Measurements from ENCODE around the gene PPP1R12C.

The PPP1R12C gene

DNA sequence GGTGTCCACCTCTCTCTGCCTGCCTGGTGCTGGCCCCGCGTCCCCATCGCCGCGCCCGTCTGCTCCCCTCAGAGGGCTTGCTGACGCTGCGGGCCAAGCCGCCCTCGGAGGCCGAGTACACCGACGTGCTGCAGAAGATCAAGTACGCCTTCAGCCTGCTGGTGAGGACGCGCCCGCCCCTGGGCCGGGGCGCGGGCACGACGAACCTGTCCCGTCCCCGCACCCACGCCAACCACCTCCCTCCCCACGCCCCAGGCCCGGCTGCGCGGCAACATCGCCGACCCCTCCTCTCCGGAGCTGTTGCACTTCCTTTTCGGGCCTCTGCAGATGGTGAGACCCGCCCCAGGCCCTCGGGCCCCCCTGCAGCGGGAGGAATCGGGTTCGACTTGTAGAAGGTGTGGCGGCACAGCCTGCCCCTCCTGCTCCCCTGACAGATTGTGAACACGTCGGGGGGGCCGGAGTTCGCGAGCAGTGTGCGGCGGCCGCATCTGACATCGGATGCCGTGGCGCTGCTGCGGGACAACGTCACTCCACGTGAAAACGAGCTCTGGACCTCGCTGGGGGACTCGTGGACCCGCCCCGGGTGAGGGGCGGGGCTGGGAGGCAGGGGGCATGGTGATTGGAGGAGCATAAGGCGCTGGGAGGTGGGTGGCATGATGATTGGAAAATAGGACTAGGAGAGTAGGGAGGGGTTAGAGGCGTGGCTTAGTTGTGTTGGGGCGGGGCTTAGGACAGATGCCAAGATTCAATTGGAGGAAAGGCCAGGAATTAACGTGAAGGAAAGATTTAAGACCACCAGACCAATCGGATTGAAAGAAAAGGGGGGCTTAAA lies 35.2 kb downstream of the PPP1R12C start:
- Mint-ChIP-seq H3K27ac (peak overlapping the region; percentile 26), H3K36me3 (ENCODE audit: low read depth) (no peaks in the 10 kb centered on the region), H3K27me3 (ENCODE audit: low read depth) (peaks cover 37% of the 10 kb centered on the region), H3K4me3 (peak overlapping the region; percentile 56), H3K4me1 (ENCODE audit: low read depth) (peaks cover 21% of the 10 kb centered on the region), H3K9me3 (no peaks in the 10 kb centered on the region)

DNA sequence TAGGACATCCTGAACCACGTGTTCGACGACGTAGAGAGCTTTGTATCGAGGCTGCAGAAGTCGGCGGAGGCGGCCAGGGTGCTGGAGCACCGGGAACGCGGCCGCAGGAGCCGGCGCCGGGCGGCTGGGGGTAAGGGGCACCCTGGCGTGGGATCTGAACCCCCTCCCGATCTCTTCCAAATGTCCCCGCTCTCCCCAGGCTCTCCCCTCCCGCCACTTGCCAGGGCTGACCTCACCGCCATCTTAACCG lies 35.7 kb downstream of the PPP1R12C start:
- Mint-ChIP-seq H3K4me1 (ENCODE audit: low read depth) (peaks cover 21% of the 10 kb centered on the region), H3K27ac (peak overlapping the region; percentile 96), H3K9me3 (no peaks in the 10 kb centered on the region), H3K27me3 (ENCODE audit: low read depth) (peaks cover 38% of the 10 kb centered on the region), H3K36me3 (ENCODE audit: low read depth) (no peaks in the 10 kb centered on the region), H3K4me3 (peak overlapping the region; percentile 90)

DNA sequence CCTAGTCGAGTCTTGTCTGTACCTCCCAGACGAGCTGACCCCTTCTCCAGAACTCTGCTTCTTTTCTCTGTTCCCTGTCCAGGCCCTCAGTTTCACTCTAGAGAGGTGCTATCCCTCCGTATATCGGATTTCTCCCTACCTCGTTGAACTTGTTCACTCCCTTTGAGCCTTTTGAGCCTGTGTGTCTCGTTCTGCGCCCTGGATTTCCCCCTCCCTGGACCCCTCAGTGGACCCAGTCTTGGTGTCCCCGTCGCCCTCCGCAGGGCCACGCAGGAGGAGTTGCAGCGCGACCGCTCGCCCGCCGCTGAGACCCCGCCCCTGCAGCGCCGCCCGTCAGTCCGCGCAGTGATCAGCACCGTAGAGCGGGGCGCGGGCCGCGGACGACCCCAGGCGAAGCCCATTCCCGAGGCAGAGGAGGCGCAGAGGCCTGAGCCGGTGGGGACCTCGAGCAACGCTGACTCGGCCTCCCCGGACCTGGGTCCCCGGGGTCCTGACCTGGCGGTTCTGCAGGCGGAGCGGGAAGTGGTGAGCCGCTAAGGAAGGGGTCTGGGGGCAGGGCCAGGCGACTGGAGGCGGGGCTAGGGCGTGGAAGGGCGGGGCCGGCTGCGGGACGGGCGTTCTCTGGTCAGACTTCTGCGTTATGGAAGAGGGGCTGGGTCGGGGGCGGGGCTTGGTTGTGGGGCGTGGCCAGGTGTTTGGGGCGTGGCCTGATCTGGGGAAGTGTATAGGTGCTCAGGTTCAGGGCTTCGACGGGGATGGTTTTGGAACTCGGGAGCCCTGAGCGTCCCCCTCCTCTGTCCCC lies 36.3 kb downstream of the PPP1R12C start:
- no peaks in the 10 kb centered on the region for H3K36me3 Mint-ChIP-seq (ENCODE audit: low read depth)
- peak overlapping the region; percentile 96 for H3K27ac Mint-ChIP-seq
- peaks cover 41% of the 10 kb centered on the region for H3K27me3 Mint-ChIP-seq (ENCODE audit: low read depth)
- H3K4me3 Mint-ChIP-seq: peak overlapping the region; percentile 90
- H3K9me3 Mint-ChIP-seq: no peaks in the 10 kb centered on the region
- peaks cover 21% of the 10 kb centered on the region for H3K4me1 Mint-ChIP-seq (ENCODE audit: low read depth)

DNA sequence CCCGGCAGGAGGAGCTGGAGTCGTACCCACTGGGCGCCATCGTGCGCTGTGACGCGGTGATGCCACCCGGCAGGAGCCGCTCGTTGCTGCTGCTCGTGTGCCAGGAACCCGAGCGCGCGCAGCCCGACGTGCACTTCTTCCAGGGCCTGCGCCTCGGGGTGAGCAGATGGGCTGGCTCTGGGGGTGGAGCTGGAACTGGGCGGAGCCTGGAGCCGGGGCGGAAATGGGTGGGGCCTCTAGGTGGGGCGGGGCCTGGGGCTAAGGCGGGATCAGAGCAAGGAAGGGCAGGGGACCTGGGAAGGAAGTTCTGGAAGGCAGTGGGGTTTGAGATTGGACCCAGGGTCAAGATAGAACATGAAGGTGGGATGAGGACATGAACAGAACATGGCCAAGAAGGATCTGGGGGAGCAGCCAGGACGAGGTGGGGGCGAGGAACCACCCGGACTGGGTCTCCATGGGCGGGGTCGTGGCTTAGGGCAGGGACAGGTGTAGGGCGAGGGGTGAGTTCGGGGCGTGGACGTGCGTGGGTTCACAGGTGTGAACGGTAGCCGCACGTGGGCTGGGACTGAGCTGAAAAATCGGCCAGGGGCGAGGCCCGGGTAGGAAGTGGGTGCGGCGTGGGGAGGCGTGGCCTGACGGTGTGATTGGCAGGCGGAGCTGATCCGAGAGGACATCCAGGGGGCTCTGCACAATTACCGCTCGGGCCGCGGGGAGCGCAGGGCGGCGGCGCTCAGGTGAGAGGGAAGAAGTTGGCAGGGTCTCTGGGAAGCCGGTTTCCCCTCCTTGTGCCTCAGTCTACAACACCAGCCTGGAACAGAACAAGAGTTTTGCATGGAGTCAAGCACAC lies 37.1 kb downstream of the PPP1R12C start:
- Mint-ChIP-seq H3K27me3 (ENCODE audit: low read depth) (peaks cover 33% of the 10 kb centered on the region), H3K27ac (peak overlapping the region; percentile 96), H3K36me3 (ENCODE audit: low read depth) (no peaks in the 10 kb centered on the region)

DNA sequence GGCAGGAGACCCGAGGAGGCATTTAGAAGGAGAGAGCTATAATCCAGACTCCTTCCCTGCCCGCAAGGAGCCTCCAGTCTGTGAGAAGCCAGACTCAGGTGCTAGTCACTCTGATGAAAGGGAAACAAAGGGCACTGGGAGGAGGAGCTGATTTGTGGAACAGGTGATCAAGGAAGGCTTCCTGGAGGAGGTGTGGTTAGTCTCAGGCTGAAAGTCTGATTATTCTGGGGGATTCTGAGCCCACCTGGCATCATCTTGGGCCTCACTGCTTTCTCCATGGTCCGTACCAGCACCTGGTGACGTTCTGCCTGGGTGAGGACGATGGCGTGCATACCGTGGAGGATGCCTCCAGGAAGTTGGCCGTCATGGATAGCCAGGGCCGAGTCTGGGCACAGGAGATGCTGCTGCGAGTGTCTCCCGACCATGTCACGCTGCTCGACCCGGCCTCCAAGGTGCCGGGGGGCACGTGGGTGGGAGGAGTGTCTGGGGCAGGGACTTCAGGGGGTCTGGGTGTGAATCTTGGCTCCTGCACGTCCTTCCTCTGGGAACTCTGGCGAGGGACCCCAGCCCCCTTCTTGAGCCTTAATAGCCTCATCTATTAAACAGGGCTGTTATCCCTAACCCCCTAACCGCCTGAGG lies 37.9 kb downstream of the PPP1R12C start:
- peaks cover 21% of the 10 kb centered on the region for H3K4me1 Mint-ChIP-seq (ENCODE audit: low read depth)
- no peaks in the 10 kb centered on the region for H3K36me3 Mint-ChIP-seq (ENCODE audit: low read depth)
- H3K27ac Mint-ChIP-seq: no peak overlapping the region
- H3K27me3 Mint-ChIP-seq (ENCODE audit: low read depth): peaks cover 28% of the 10 kb centered on the region
- no peaks in the 10 kb centered on the region for H3K9me3 Mint-ChIP-seq
- H3K4me3 Mint-ChIP-seq: peak overlapping the region; percentile 90

More for the DNA sequence above, 37.1 kb downstream of the PPP1R12C start:
- Mint-ChIP-seq H3K4me3 (peak overlapping the region; percentile 90), H3K9me3 (no peaks in the 10 kb centered on the region), H3K4me1 (ENCODE audit: low read depth) (peaks cover 21% of the 10 kb centered on the region)

DNA sequence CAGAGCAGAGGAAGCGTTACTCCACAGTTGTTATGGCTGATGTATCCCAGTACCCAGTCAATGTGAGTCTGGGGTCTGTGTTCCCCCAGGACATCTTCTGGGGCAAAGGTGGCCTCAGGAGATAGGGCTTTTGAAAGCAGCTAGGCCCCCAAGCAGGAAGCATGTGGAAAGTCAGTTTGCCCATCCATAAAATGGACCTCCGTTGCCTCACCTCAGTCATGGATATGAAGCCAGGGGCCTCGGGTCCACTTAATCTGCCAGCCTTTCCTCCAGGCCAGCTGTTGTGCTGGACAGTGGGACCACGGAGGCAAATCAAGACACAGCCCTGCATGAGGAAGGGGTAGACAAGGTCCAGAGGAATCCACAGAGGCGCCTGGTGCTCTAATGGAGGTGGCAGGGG lies 38.4 kb downstream of the PPP1R12C start:
- Mint-ChIP-seq H3K36me3 (ENCODE audit: low read depth) (no peaks in the 10 kb centered on the region), H3K4me1 (ENCODE audit: low read depth) (peaks cover 19% of the 10 kb centered on the region), H3K9me3 (no peaks in the 10 kb centered on the region), H3K27ac (no peak overlapping the region), H3K4me3 (no peak overlapping the region), H3K27me3 (ENCODE audit: low read depth) (peaks cover 27% of the 10 kb centered on the region)

DNA sequence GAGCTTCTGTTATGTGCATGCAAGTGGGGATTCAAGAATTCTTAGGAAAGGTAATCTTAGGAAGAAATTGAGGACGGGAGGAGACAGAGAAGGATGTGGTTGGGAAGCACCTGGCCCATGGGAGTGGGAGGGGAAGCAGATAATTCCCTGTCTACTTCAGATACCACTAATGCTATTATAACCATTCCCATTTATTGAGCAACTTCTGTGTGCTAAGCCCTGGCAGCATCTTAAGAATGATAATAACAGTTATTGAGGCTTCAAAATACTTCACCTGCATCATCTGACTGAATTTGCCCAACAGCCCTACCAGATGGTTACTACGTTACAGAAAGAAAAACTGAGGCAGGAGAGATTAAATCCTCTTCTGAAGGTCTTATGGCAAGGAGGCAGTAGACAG lies 40.3 kb downstream of the PPP1R12C start:
- Mint-ChIP-seq H3K4me3 (no peak overlapping the region), H3K4me1 (ENCODE audit: low read depth) (peaks cover 13% of the 10 kb centered on the region), H3K27ac (no peak overlapping the region), H3K27me3 (ENCODE audit: low read depth) (peaks cover 17% of the 10 kb centered on the region), H3K36me3 (ENCODE audit: low read depth) (no peaks in the 10 kb centered on the region), H3K9me3 (no peaks in the 10 kb centered on the region)

DNA sequence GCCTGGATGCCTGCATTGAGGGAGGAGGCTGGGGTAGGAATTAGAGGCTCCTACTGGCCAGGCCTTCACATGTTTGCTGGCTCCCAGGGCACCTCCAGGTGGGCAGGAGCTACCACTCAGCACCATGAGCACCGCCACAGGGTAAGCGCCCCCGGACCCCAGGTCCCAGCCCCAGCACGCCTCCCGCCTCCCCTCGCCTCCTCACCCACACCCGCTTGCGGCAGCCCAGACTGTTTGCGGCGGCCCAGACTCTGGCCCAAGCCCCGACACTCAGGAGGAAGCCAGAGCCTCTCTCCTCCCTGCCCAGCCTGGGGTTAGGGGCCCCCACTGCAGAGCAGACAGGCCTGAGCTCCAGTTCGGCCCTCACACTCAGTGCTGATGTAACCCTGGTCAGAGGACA lies 41.1 kb downstream of the PPP1R12C start:
- Mint-ChIP-seq H3K4me1 (ENCODE audit: low read depth) (peaks cover 12% of the 10 kb centered on the region), H3K9me3 (no peaks in the 10 kb centered on the region), H3K4me3 (no peak overlapping the region), H3K36me3 (ENCODE audit: low read depth) (no peaks in the 10 kb centered on the region), H3K27ac (no peak overlapping the region), H3K27me3 (ENCODE audit: low read depth) (peaks cover 17% of the 10 kb centered on the region)

DNA sequence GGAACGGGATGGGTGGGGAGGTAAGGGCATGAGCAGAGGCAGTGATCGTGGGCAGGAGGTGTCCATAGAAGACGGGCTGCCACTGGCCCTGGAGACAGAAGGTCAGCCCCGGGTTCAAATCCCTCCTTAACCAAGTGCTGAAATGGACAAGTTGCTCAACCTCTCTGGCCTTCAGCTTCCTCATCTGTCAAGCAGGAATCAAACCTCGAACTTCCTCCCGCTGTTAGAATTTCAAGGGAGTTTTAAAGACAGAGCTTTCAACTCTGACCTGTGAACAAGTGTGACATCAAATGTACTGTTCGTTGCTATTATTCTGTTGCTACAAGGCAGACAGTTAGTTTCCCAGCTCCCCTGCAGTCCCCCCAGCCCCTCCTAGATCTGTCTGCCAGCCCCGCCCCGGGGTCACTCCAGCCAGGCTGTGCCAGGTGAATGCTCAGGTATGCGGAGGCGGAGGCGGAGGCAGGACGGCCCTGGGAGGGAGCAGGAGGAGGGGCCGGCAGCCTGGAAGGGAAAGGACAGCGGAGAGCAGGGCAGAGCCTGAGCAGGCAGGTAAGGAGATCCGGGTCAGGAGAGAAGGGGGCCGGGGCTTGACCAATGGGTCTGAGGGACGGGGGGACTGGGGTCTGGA lies 42.0 kb downstream of the PPP1R12C start, which contains the start of gene EPS8L1:
EPS8L1 (plus strand) TSS at position 499 of the 628 bp plus-strand sequence. CDS start 576 bp downstream, outside the sequence.
- peaks cover 20% of the 10 kb centered on the region for H3K27me3 Mint-ChIP-seq (ENCODE audit: low read depth)

DNA sequence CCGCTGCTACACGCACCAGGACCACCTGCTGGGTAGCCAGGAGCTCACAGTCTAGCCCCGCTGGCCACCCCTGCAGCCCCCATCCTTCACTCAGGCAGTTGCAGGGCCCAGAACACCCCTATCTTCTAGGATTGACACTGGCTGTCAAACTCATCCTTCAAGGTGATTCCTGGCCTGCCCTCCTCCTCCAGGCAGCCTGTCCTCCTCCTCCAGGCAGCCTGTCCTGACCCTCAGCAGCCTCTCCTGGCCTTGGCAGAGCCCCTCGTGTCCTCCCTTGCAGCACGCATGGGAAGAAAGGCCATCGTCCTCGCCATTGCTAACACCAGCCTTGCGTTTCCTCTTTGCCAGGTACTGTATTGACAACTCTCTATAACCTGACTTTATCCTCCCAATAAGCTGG lies 45.5 kb downstream of the PPP1R12C start:
- Mint-ChIP-seq H3K9me3 (no peaks in the 10 kb centered on the region), H3K27ac (no peak overlapping the region), H3K27me3 (ENCODE audit: low read depth) (peaks cover 52% of the 10 kb centered on the region), H3K4me1 (ENCODE audit: low read depth) (peaks cover 9% of the 10 kb centered on the region), H3K36me3 (ENCODE audit: low read depth) (no peaks in the 10 kb centered on the region), H3K4me3 (no peak overlapping the region)

More for the DNA sequence above, 42.0 kb downstream of the PPP1R12C start, which contains the start of gene EPS8L1:
- H3K27ac Mint-ChIP-seq: peak within 1 kb of the TSS; percentile 26
- no peaks in the 10 kb centered on the region for H3K36me3 Mint-ChIP-seq (ENCODE audit: low read depth)
- H3K4me1 Mint-ChIP-seq (ENCODE audit: low read depth): peaks cover 7% of the 10 kb centered on the region
- H3K9me3 Mint-ChIP-seq: no peaks in the 10 kb centered on the region
- no peak within 1 kb of the TSS for H3K4me3 Mint-ChIP-seq

DNA sequence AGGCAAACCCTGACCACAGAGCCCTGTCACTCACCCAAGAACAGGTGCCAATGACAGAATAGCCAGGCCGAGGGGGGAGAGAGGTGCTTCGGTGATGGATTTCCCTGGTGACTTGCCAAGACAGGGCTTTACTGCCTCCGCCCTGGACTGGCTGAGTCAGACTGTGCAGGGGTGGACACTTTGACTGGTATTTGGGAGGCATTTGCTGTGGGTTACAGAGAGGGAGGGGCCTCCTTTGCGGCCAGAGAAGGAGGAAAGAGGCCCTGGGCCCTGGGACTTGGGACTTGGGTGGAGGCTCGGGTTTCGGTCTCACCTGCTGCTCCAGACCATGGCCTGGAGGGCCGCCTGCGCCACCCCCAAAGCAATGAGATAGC lies 46.3 kb downstream of the PPP1R12C start:
- H3K9me3 Mint-ChIP-seq: no peaks in the 10 kb centered on the region
- H3K27ac Mint-ChIP-seq: no peak overlapping the region
- no peak overlapping the region for H3K4me3 Mint-ChIP-seq
- no peaks in the 10 kb centered on the region for H3K36me3 Mint-ChIP-seq (ENCODE audit: low read depth)
- H3K4me1 Mint-ChIP-seq (ENCODE audit: low read depth): peaks cover 9% of the 10 kb centered on the region
- peaks cover 54% of the 10 kb centered on the region for H3K27me3 Mint-ChIP-seq (ENCODE audit: low read depth)

DNA sequence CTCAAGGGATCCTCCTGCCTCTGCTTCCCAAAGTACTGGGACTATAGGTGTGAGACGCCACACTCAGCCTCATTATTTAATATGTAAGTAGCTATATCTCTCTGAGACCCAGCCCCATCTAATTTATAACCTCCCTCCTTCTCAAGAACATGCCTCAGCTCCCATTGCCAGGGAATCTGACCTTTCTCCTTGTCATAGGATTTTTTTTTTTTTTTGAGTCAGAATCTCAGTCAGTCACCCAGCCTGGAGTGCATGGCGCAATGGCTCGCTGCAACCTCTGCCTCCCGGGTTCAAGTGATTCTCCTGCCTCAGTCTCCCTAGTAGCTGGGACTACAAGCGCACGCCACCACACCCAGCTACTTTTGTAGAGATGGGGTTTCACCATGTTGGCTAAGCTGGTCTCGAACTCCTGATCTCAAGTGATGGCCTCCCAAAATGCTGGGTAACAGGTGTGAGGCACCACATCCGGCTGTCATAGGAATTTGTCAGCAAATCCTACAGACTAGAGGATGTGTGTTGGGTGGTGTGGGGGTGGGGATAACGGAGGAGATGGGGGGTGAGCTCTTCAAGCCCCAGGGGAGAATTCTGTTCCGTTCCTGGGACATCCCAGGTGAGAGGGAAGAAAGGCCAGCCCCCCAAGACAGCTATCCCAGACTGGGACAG lies 46.8 kb downstream of the PPP1R12C start:
- Mint-ChIP-seq H3K27me3 (ENCODE audit: low read depth) (peaks cover 56% of the 10 kb centered on the region), H3K4me1 (ENCODE audit: low read depth) (peaks cover 9% of the 10 kb centered on the region), H3K9me3 (no peaks in the 10 kb centered on the region), H3K4me3 (no peak overlapping the region), H3K36me3 (ENCODE audit: low read depth) (no peaks in the 10 kb centered on the region), H3K27ac (no peak overlapping the region)

DNA sequence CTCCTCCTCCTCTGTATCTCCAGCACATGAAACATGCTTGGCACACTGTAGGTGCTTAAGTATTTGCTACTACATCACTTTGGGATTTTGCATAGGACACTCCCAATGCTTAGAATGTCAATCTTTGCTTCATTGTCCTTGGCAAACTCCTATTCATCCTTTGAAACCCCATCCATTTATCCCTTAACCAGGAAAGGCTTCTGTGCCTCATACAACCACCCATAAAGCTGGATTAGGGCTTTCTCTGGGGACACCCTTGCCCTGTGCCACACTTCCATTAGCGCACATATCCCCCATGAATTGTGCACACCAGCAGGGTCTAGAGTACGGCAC lies 47.6 kb downstream of the PPP1R12C start:
- H3K27me3 Mint-ChIP-seq (ENCODE audit: low read depth): peaks cover 56% of the 10 kb centered on the region
- H3K27ac Mint-ChIP-seq: no peak overlapping the region
- H3K4me3 Mint-ChIP-seq: no peak overlapping the region
- H3K4me1 Mint-ChIP-seq (ENCODE audit: low read depth): peaks cover 9% of the 10 kb centered on the region
- H3K36me3 Mint-ChIP-seq (ENCODE audit: low read depth): no peaks in the 10 kb centered on the region
- no peaks in the 10 kb centered on the region for H3K9me3 Mint-ChIP-seq
